Measurements from ENCODE around the gene C17orf107.

C17orf107 gene

DNA sequence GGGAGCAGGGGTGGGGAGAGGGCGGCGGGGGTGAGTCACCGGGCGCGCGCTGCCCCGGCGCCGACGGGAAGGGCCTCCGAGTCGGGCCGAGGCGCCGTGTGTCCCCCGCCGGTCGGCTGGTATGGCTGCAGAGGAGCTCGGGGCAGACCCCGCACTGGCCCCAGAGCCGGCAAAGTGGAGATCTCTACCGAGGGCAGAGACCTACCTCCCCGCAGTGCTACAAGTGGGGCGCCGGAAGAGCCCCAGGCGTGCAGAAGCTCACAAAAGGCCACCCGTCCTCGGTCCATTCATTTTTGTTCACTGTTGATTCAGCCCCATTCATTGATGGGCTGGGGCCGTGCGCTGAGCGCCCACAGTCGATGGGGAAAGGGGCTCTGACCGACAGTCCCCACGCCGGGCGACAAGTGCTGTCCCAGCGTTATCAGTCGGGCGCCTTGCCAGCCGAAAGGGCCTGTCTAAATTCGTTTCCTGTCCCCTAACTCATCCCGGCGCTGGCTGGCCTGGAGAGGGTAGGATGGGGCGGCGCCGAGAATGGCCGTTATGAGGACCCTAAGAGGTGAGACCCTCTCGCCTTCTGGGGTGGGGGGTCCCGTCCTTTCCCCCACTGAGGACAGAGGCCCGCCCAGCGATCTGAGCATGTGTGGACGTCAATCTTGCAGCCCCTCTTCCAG lies 50.9 kb downstream of the C17orf107 start:
- DNase-seq, result no peak

DNA sequence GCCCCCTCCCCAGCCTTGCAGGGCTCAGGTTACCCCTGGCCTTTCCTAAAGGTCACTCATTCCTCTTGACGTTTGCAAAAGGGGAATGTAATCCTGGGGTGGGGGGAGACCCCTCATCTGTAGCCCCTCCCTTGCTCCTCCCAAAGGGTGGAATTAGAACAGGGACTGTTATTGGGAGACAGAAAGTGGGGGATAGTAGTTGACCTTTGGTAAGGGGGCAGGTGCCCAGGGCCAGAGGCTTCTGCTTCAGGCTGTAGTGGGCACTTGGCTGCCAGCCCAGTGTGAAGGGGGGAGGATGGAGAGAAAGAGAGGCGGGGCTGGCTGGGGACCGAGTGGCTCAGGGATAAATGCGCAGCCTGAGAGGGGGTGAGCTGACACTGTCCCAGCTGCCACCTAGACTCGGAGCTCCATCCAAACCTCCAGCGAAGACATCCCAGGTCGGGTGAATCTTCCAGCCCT lies 51.4 kb downstream of the C17orf107 start, which contains the start of gene ENO3:
Gene ENO3, plus strand, starts transcription at position 374 of the 459 bp plus-strand sequence. CDS start 711 bp downstream, outside the sequence.
- no peak for DNase-seq

DNA sequence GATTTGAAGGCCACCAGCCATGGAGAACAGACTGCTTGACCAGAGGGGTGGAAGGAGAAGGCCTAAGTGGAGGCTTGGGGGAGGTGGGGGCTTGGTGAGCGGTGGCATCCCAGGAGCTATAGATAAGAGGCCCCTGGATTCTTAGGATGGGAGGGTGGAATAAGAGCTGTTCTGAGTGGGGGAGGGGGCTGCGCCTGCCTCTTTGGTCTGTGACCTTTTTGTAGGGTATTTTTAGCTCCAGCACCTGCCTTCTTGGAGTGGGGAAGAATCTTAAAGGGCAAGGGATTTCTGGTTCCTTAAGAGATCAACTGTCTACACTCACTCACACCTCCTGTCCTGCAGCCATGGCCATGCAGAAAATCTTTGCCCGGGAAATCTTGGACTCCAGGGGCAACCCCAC lies 52.1 kb downstream of the C17orf107 start:
- no peak for DNase-seq

Measured in SIG-M5 (cell line).